Activated CD4-positive, alpha-beta T cell treated with anti-CD3 and anti-CD28 coated beads, Interleukin-2, amount 50 U/mL, for 24 hours (primary cell): Measurements from ENCODE around the gene CIBAR2.
"Not testable (repeated sequence)": the region's sequence is repeated elsewhere in the genome, so short reads cannot be mapped to it uniquely, and the experiment has no call there.

Experiments used
- DNase-seq, 2 donors: peaks; one replicate each; pipeline ENCODE4 v3.0.0-alpha.2; 2020; ENCODE audit warnings: low read depth in 1 of 2, low spot score in 1 of 2

CIBAR2 gene

GRCh38 chr16:85062845-85063244 is 49.4 kb downstream of the CIBAR2 start:
- no peak for DNase-seq

GRCh38 chr16:85062323-85062722 is 49.9 kb downstream of the CIBAR2 start:
- DNase-seq: no peak

DNA sequence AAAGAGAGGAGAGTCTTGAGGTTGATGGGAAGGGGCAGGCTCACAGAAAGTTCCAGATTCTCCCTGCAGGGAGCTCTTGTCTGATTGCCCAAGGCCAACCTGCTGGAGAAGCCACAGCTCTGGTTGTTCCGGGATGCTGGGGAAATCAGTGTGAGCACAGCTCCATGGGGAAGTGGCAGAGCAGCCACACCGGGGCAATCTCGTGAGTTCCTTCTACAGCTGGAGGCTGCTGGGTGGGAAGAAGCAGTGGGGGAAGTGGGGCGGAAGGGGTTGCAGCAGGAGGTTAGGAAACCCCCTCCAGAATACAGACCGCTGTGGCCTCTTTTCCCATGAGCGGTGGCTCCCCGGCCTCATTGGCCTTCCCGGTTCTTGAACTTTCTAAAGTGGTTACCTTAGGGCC is 50.7 kb downstream of the CIBAR2 start:
- no peak for DNase-seq

GRCh38 chr16:85058909-85059308 is 53.4 kb downstream of the CIBAR2 start:
- DNase-seq: no peak

- no peak for DNase-seq
Measured at GRCh38 chr16:85057948-85058347, 54.3 kb downstream of the CIBAR2 start.

- DNase-seq: no peak
Measured at GRCh38 chr16:85057212-85057889, 54.9 kb downstream of the CIBAR2 start.

DNA sequence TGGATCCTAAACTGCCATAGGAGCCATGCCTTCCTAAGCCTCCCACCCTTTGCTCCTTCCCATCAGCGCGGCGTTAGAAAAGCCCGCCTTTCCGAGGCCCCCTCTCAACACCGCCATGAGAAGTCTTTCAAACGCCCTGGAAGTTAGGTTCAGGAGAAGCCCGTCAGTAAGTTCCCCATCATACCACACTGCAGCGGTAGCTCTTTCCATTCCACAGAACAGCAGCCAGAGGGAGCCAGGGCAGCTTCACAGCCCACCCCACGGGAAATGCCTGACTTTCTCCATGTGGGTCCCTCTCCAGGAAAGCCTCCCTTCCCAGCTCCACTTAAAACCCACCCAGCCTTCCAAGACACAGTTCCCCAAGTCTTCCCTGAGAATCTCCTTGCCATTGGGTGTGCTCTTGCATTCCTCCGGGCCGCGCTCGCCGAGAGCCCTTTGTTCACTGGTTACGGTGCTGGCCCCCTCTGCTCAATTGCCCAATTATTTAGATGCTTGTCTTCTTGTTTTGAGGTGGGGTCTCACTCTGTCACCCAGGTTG is 56.0 kb downstream of the CIBAR2 start:
- DNase-seq: no peak

GRCh38 chr16:85055493-85056210 is 56.6 kb downstream of the CIBAR2 start:
- DNase-seq: peak; percentile 24 to 58

DNA sequence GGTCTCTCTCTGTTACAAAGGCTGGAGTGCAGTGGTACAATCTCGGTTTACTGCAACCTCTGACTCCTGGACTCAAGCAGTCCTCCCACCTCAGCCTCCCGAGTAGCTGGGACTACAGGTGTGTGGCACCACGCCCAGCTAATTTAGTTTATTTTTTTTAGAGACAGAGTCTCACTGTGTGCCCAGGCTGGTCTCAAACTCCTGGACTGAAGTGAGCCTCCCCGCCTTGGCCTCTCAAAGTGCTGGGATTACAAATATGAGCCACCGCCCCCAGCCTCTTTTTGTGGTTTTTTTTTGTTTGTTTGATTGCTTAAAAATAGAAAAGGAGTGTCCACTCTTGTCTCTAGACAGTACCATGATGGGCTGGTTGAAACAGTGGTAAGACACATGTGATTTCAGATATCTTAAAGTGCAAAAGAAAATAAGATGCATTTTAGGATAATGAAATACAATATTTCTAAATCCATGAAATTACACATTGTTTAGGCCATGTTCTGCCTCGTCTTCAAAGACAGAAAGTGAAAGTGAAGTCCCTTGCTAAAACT is 57.3 kb downstream of the CIBAR2 start:
- DNase-seq: no peak

DNA sequence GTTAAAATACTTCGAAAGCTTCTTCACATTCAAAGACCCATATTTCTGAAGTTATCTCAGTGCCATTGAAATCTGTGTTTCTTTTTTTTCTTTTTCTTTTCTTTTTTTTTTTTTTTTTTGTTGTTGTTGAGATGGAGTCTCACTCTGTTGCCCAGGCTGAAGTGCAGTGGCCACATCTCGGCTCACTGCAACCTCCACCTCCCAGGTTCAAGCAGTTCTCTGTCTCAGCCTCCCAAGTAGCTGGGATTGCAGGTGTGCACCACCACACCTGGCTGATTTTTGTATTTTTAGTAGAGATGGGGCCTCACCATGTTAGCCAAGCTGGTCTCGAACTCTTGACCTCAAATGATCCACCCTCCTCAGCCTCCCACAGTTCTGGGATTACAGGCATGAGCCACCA is 58.0 kb downstream of the CIBAR2 start:
- not testable (repeated sequence) for DNase-seq

DNA sequence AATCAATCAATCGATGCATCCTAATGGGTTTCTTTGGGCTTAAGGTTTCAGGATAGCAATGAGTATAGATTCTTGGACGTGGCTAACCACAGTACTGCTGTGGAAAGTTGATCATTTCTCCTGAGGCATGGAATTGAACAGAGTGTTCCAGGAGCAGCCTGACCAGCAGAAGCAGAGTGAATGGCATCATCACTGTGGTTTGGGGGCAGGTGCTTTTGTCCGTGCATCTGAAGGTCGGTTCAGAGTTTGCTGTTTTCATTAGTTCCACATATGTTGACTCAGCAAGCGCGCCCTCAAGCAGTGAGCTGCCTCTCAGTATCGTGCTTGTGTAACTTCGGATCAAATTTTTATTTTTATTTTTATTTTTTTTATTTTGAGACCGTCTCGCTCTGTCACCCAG is 59.7 kb downstream of the CIBAR2 start:
- no peak for DNase-seq

GRCh38 chr16:85051683-85052082 is 60.6 kb downstream of the CIBAR2 start:
- DNase-seq: no peak

- no peak for DNase-seq
Measured at GRCh38 chr16:85051067-85051581, 61.1 kb downstream of the CIBAR2 start.

- no peak for DNase-seq
Measured at GRCh38 chr16:85049706-85050305, 62.5 kb downstream of the CIBAR2 start.

DNA sequence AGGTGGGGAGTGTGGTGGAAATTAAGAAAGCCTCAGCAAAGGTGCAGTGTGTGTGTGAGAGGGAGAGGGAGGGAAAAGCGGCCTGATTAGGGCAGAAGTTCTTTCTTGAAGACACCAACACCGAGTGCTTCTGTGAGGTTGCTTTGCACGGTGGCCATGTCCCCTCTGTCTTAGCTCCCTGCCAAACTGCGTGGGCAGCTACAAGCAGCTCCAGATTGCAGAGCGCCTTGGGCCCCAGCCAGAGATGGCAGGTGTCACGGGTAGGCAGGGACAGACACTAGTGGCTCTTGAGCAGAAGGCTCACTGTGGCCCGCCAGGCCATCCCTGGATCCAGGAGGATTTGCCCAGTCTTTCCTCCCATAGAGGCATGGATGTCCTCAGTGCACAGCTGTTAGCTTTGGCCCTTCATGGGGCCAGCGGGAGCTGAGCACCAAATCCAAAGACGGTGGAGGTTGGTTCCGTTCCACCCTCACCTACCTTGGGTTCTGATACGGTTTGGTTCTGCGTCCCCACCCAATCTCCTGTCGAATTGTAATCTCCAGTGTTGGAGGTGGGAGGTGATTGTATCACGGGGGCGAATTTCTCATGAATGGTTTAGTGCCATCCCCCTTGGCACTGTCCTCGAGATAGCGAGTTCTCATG is 63.2 kb downstream of the CIBAR2 start:
- no peak for DNase-seq
